ENCODE results near the gene OCA2.
"Not testable (repeated sequence)": the region's sequence is repeated elsewhere in the genome, so short reads cannot be mapped to it uniquely, and the experiment has no call there.

Gene OCA2

GRCh38 chr15:28020644-28021043 lies 78.5 kb downstream of the OCA2 start:
- DNase-seq, result no peak

DNA sequence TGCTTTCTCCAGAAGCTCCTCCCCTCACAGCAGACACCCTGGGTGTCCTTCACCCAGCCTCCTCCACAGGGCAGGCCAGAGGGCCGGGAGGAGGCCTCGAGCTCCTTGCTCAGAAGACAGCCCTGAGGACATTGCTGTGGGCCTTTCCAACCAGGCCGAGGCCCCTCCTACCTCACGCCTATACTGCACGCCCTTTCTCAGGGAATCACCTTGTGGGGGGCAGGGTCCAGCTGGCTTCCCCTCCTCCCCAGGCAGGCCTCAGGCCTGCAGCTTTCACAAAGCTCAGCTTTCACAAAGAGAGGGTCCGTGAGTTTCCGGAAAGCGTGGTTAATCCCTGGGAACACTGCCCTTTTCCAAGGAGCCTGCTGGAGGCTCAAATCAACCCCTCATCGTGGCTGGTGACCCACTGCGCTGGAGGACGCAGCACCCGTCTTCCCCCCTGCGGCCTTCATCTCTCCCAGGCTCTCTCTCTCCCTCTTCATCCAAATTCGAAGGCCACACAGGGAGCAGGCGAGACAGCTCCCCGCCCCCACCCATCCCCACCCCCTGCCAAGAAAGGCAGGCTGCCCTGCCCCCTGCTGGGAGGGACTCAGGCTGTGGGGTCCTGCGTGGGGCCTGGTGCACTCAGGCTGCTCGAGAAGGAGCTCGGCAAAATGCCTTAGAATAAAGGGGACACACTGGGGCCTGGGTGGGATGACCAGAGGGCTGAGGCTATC lies 79.4 kb downstream of the OCA2 start:
- no peak for DNase-seq

DNA sequence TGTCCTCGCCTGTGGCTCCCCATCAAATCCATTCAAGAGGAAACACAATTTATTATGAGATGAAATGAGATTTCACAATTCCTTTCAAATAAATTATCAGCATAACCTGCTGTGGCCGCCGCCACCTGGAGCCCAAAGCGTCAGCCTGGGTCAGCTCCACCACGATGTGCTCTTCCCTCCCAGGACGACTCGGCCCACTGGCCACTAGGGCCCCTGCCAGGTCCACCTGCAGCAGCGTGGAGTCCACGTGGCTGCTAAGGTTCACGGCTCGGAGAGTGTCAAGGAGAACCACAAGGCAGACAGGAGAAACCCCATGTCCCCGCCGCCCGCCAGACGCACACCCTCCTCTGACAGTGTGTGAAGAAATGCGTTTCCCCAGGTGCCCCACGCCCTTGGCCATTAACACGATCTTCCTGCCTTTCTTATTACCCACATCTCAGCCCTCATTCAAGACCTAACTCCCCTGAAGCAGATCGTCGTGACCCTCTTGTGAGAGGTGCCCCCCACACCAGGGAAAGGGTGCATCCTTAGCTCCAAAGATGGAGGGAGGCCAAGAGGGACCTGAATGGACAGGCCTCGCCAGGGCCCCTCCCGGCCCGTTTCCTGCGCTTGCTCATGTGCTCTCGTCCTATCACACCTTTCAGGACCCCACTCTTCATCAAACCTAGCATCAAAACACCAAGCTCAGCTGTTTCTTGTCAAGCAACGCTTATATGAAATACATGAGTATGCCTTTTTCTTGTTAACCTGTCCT lies 80.6 kb downstream of the OCA2 start:
- no peak for DNase-seq

DNA sequence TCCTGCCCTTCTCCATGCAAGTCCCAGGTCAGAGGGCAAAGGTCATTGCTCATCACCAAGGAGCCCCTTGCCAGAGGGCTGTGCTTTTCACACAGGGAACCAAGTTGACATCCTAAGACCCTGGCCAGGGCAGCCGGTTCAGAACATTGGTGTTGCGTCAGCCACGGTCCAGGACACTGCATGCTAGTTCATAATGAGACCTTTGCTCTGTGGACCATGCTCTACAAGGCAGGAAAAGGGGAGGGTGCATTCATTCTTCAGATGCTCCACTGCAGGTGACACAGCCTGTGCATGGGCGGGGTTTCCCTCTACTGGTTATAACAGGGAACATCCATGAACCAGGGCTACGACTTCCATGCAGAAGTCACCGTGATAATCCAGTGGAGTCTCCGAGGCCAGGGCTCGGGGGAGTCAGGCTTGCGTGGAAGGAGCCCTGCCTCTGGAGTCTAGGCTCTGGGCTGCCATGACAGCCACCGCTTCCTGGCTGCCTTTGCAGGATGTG lies 81.6 kb downstream of the OCA2 start:
- peak; percentile 2 for DNase-seq

GRCh38 chr15:28015855-28016254 lies 83.3 kb downstream of the OCA2 start:
- DNase-seq, result no peak

GRCh38 chr15:28014623-28015200 lies 84.4 kb downstream of the OCA2 start:
- no peak for DNase-seq

- DNase-seq, result no peak
Measured at GRCh38 chr15:28013976-28014375, 85.1 kb downstream of the OCA2 start.

GRCh38 chr15:28013480-28013879 lies 85.6 kb downstream of the OCA2 start:
- DNase-seq, result no peak

DNA sequence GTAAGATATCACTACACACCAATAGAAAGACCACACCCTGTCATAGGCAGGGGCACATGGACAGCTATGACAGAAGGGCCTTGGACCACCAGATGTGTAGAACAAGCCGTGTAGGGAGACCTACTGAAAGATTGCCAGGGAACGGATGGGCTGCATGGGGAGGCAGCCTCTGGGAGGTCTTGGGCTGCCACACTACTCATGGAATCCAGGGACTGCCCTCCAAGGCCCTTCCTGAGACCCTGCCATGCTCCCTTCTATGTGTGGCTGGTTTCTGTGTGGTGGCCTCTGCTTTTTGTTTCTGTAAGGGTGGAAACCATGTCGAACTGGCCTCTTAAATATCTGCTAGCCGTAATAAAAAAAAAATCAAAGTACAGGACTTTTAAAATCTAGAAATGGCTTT lies 86.9 kb downstream of the OCA2 start:
- no peak for DNase-seq

GRCh38 chr15:28008175-28008574 lies 90.9 kb downstream of the OCA2 start:
- DNase-seq, result not testable (repeated sequence)

GRCh38 chr15:28006116-28006905 lies 92.8 kb downstream of the OCA2 start:
- DNase-seq, result no peak

DNA sequence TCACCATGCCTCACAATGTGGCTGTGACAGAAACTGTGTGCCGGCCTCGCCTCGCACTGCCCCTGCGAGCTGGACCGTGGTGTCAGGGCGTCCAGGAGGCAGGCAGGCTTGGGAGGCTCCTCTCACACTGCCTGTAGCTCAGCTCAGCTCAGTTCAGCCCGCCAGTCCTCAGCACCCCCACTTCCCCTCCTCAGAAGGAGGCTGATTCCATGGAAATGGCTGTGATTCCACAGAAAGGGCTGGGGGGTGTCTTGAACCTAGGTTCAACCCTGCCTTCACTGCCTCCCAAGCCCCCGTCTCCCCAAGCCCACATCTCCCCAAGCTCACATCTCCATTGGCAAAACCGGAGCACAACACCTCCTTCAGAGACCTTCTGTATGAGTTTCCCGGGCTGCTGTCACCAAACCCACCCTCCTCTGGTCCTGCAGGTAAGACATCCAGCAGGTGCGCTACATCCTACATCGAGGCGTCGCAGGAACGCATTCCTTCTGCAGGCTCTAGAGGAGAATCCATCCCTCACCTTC lies 94.0 kb downstream of the OCA2 start:
- no peak for DNase-seq

DNA sequence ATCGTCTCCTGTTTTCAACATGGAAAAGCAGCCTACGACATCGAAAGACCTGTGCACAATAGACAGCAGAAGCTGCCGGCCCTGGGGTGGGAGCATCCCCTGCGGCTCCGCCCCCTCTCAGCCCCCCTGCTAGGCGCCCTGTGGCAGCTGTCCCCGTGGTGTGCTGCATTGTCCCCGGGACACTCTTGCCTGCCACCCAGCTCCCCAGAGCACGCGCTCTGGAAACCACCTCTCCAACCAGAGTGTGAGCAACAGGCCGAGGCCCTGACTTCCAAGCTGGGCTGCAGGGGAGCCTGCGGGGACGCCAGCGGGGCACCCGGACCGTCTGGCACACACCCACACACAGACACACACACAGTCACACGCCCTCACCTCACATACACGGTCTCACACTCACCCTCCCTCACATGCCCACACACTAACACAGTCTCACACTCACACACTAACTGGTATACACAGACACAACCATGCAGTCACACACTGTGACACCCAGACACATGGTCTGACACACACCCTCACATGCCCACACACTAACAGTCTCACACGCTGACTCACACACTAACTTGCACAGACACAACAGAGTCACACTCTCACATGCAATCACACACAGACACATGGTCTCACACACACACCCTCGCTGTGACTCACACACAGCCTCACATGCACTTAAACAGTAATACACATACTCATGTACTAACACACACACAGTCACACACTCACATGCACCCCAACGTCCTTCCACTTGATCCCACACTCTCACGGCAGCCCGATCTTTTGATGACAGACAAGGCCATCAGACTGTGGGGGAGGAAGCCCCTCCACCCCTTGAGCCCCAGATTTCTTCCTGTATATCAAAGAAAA lies 94.7 kb downstream of the OCA2 start:
- DNase-seq, result no peak

GRCh38 chr15:28003302-28004037 lies 95.6 kb downstream of the OCA2 start:
- DNase-seq, result no peak

- no peak for DNase-seq
Measured at GRCh38 chr15:28002867-28003266, 96.2 kb downstream of the OCA2 start.

- DNase-seq, result no peak
Measured at GRCh38 chr15:28002136-28002861, 96.8 kb downstream of the OCA2 start.

GRCh38 chr15:28001641-28002040 lies 97.5 kb downstream of the OCA2 start:
- no peak for DNase-seq

DNA sequence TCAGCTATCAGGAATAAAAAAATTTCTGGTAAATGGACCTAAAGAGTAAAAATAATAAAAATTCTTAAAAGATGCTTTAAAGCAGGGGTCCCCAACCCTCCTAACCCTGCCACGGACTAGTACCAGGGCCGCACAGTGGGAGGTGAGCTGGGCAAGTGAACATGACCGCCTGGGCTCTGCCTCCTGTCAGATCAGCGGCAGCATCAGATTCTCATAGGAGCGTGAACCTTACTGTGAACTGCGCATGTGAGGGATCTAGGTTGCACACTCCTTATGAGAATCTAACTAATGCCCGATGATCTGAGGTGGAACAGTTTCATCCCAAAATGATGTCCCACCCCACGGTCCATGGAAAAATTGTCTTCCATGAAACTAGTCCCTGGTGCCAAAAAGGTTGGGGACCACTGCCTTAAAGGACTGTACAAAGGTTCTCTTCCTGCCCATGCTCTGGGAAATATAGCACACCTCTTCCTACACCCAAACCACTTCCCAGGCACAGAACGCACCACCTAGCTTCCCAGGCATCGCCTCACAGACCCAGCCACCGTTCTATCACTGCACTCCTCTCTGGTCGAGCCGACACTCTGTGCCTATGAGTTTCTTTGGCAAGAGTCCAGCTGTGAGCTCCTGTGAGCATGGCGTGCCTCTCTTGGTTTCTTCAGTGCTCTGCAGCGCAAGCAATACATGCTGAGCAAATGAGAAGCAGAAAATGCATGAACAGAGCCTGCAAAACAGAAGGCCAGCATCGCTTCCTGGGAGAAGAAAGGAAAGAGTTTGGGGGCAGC lies 104.9 kb downstream of the OCA2 start:
- peak; percentile 54 for DNase-seq

GRCh38 chr15:27993544-27993943 lies 105.6 kb downstream of the OCA2 start:
- no peak for DNase-seq

All from NCI-H2171 (cell line).